ENCODE data around the gene AKIRIN2. TPM values are rescaled to one million over a fixed set of nuclear protein-coding genes. Genes with fewer than 3 reads are reported as not detected.

AKIRIN2 gene
- total and polyA plus RNA-seq, 2 of the 13 experiments (the other 11 are each of a cell fraction or from before 2014, with no cell fraction given): 15.6 to 23.4 TPM

- TF ChIP-seq SNAPC4 (CRISPR knock-in tag; IDR thresholded peaks at IDR 0.05) (no peak), ZNF207 (IDR thresholded peaks at IDR 0.05; ENCODE audit: borderline replicate concordance) (no peak)
Measured at GRCh38 chr6:87692086-87692485, 9.9 kb downstream of the AKIRIN2 start (continued).

DNA sequence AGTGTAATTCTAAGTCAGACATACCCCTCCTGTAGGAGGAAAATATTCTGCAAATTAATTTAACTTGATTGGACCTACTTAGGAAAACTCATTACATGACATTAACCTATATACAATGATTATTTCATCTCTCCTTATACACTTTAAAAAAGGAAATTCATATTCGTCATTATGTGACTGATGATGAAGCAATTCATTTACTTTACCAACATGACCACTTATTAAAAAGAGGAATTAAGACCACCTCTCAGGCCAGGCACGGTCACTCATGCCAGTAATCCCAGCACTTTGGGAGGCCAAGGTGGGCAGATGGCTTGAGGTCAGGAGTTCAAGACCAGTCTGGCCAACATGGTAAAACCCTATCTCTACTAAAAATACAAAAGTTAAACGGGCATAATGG lies 11.6 kb downstream of the AKIRIN2 start:
- no peak for FAIRE-seq
- POLR2A ChIA-PET: interaction anchor here (0.9 kb wide), 1 partner anchor 11 kb away, joined by 3 read pairs; the partner anchor contains the start of gene AKIRIN2
- BruUV-seq (replicated peaks): no TSS peak

More for the DNA sequence above, 11.6 kb downstream of the AKIRIN2 start:
- TF ChIP-seq, protein P1, sequence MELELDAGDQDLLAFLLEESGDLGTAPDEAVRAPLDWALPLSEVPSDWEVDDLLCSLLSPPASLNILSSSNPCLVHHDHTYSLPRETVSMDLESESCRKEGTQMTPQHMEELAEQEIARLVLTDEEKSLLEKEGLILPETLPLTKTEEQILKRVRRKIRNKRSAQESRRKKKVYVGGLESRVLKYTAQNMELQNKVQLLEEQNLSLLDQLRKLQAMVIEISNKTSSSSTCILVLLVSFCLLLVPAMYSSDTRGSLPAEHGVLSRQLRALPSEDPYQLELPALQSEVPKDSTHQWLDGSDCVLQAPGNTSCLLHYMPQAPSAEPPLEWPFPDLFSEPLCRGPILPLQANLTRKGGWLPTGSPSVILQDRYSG (CRISPR knock-in tag; IDR thresholded peaks at IDR 0.05): no peak
- TF ChIP-seq ELF3 (CRISPR knock-in tag; IDR thresholded peaks at IDR 0.05): no peak
- no peak for TF ChIP-seq PRDM15 (CRISPR knock-in tag; IDR thresholded peaks at IDR 0.05)
- TF ChIP-seq ZFP62 (CRISPR knock-in tag; IDR thresholded peaks at IDR 0.05): no peak
- no peak for TF ChIP-seq ZNF383 (CRISPR knock-in tag; IDR thresholded peaks at IDR 0.05; ENCODE audit: borderline replicate concordance)
- Histone ChIP-seq H2AFZ (ENCODE audit: low read length) (no peak overlapping the region), H3K4me2 (ENCODE audit: low read depth, low read length) (no peak overlapping the region), H3K9me3 (ENCODE audit: low read length) (no peaks in the 10 kb centered on the region), H4K20me1 (ENCODE audit: insufficient read depth, low read length) (peaks cover 55% of the 10 kb centered on the region), H3K4me1 (ENCODE audit: insufficient read depth, low read length) (peaks cover 92% of the 10 kb centered on the region), H3K36me3 (replicated peaks in 1 of 2; ENCODE audit: control insufficient read depth in 1 of 2, insufficient read depth in 2 of 2, low read length in 2 of 2) (peaks cover 1 to 14% of the 10 kb centered on the region in 2 experiments; a peak in 2 of 5 replicates), H3K9ac (ENCODE audit: insufficient read depth, low read depth, low read length) (no peak overlapping the region), H3K27ac (ENCODE audit: extremely low read length, insufficient read depth, low read length) (no peak overlapping the region), H3K79me2 (ENCODE audit: insufficient read depth, low read length) (peaks cover 97% of the 10 kb centered on the region), H3K4me3 (replicated peaks in 1 of 3; ENCODE audit: insufficient read depth in 1 of 3, low read depth in 2 of 3, low read length in 3 of 3) (no peak overlapping the region), H3K27me3 (ENCODE audit: control insufficient read depth in 1 of 2, insufficient read depth in 2 of 2, low read length in 2 of 2) (no peaks in the 10 kb centered on the region)
- CTCF ChIA-PET (ENCODE audit: low intra/inter-chr PET ratio, low total read pairs): no interaction called here
- in situ Hi-C loops (cut with HindIII; ENCODE audit: extremely low pct_ligation_motif_present, low pct_unique_long_range_greater_than_20kb) (no loop called here), intact Hi-C loops (cut with micrococcal nuclease; ENCODE audit: unreplicated experiment) (no loop called here)
- 89% methylated on average over 3 of the region's 3 CpGs for WGBS (ENCODE audit: low lambda C conversion rate)
- ATAC-seq: no peak
- no peak for DNase-seq (ENCODE audit: low spot score)
